IgD-negative memory B cell (primary cell): ENCODE measurements around the gene IGF1R. TPM values are rescaled to one million over a fixed set of nuclear protein-coding genes. Genes with fewer than 3 reads are reported as not detected.

Experiments
- H3K27ac Mint-ChIP-seq, 3 donors: one replicate each; pipeline ENCODE4 v1.8.0; 2020 to 2022; ENCODE audit warnings: mild to moderate bottlenecking in 3 of 3, mixed read lengths in 3 of 3, moderate library complexity in 1 of 3
- H3K27me3 Mint-ChIP-seq: one replicate; pipeline ENCODE4 v1.8.0; 2021; ENCODE audit warnings: mixed read lengths
- H3K36me3 Mint-ChIP-seq: one replicate; pipeline ENCODE4 v1.8.0; 2020; ENCODE audit warnings: mild to moderate bottlenecking, mixed read lengths
- H3K4me1 Mint-ChIP-seq, 3 donors: one replicate each; pipeline ENCODE4 v1.8.0; 2020 to 2022; ENCODE audit warnings: mixed read lengths in 3 of 3, mild to moderate bottlenecking in 1 of 3
- H3K4me3 Mint-ChIP-seq, 4 donors: one replicate each; pipeline ENCODE4 v1.8.0; 2020 to 2022; ENCODE audit warnings: mild to moderate bottlenecking in 4 of 4, mixed read lengths in 4 of 4, moderate library complexity in 3 of 4
- H3K9me3 Mint-ChIP-seq, 3 donors: one replicate each; pipeline ENCODE4 v1.8.0; 2020 to 2021; ENCODE audit warnings: mixed read lengths in 3 of 3, mild to moderate bottlenecking in 1 of 3
- polyA plus RNA-seq: library from polyadenylated mRNA; unstranded; fragments of 300-500 nt; fragmentation: Illumina TruSeq; gene quantifications from one replicate; pipeline ENCODE4 v1.2.3, GENCODE V29; 2021

Gene IGF1R
- polyA plus RNA-seq, 1 donor from 2014 or later = 1.8 TPM

DNA sequence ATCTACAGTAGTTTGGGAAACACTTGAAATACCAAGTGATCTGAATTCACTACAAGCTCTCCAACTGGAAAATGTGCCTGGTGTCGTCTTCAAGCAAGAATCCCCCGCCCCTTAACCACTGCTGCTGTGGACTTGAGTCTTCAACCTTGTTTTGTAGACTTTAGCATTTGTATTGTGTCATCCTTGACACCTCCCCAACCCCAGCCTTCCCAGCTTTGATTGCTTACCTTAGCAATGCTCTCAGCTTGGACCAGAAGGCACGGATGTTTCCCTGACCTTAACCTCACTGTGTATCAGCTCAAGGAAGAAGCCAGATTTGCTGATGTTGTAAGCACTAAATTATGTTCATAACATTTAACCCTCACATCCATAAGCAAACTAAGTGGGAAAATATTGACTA is 146.4 kb downstream of the IGF1R start:
- H3K4me1 Mint-ChIP-seq = peaks cover 0 to 18% (median 5%) of the 10 kb centered on the region in 3 donors
- H3K27me3 Mint-ChIP-seq = peaks cover 6% of the 10 kb centered on the region
- H3K9me3 Mint-ChIP-seq = peaks cover 0 to 2% (median 0%) of the 10 kb centered on the region in 3 donors
- no peak overlapping the region for H3K27ac Mint-ChIP-seq
- no peaks in the 10 kb centered on the region for H3K36me3 Mint-ChIP-seq
- H3K4me3 Mint-ChIP-seq = no peak overlapping the region

DNA sequence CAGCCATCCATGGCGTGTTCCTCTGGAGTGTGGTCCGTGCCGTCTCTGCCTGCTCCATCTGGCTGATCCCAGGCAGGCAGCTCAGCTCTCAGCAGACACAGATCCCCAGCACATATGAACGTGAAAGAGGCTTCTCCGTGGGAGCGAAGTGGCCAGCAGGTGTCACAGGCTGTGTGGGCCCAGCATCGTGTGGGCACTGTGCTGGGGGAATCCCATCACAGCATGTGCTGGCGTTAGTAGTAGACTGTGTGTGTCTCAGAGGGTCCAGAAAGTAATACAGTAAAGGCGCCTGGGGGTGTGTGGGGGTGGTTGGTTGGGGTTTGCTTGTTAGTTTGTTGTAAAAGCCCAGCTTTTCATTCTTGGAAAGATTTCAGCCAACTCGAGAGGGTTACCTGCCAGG is 147.6 kb downstream of the IGF1R start:
- Mint-ChIP-seq H3K4me1 (peaks cover 0 to 25% (median 5%) of the 10 kb centered on the region in 3 donors), H3K27ac (no peak overlapping the region), H3K27me3 (peaks cover 4% of the 10 kb centered on the region), H3K4me3 (peak overlapping the region in 1 of 4 donors; percentile 74), H3K9me3 (peaks cover 0 to 2% (median 0%) of the 10 kb centered on the region in 3 donors), H3K36me3 (no peaks in the 10 kb centered on the region)

DNA sequence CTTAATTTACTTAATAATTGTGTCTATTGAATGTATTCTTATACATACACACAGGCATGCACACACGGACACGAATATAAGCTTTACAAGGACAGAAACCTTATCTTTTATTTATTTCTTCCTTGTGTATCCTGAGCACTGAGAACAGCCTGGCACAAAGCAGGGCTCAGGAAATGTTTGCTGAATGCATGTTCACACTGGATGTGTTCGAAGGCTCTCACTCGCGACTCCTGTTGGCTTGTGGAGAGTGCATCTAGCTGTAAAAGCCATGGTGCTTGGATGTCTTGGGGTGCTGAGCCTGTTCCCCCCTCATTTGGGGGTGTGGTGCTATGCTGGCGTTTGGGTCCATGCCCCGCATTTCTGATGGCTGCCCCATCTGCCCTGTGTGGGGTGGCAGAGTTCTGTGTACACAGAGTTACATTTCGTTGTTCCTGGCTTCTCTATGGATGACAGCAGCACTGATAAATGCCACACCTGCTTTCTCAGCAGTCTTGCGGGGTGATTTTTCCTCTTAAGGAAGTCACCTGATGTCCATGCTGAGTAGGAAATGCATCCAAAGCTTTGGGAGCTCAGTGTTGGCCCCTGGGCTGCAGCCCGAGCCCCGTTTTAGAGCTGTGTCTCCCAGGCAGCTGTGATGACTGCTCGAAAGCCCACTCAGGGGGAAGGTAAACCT is 148.5 kb downstream of the IGF1R start:
- Mint-ChIP-seq H3K27ac (peak overlapping the region in 1 of 3 donors; percentile 10), H3K9me3 (peaks cover 0 to 2% (median 0%) of the 10 kb centered on the region in 3 donors), H3K4me1 (peaks cover 0 to 27% (median 5%) of the 10 kb centered on the region in 3 donors), H3K4me3 (no peak overlapping the region), H3K27me3 (peaks cover 4% of the 10 kb centered on the region), H3K36me3 (no peaks in the 10 kb centered on the region)

DNA sequence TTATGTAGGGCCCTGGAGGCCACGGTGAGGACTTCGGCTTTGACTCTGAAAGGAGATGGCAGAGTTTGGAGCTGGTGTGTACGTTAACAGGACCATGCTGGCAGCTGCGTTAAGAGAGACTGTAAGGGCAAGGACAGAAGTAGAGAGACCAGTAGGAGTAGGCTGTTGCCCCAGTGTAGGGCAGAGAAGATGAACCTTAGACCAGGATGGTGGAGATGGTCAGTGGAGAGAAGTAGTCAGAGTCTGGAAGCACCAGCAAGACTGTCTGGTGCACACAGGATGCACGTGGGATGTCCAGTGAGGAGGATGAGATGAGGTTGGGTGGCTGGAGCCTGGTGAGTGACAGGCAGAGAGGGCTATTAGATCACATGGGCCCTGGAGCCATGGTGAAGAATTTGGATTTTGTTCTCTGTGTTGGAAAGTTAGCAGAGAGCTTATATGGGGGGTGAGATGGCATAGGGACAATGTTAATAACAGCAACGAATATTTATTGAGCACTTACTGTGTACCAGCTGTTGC is 150.1 kb downstream of the IGF1R start:
- Mint-ChIP-seq H3K27ac (no peak overlapping the region), H3K4me3 (no peak overlapping the region), H3K27me3 (peaks cover 2% of the 10 kb centered on the region), H3K36me3 (no peaks in the 10 kb centered on the region), H3K4me1 (peaks cover 0 to 26% (median 5%) of the 10 kb centered on the region in 3 donors), H3K9me3 (peaks cover 0 to 2% (median 0%) of the 10 kb centered on the region in 3 donors)

DNA sequence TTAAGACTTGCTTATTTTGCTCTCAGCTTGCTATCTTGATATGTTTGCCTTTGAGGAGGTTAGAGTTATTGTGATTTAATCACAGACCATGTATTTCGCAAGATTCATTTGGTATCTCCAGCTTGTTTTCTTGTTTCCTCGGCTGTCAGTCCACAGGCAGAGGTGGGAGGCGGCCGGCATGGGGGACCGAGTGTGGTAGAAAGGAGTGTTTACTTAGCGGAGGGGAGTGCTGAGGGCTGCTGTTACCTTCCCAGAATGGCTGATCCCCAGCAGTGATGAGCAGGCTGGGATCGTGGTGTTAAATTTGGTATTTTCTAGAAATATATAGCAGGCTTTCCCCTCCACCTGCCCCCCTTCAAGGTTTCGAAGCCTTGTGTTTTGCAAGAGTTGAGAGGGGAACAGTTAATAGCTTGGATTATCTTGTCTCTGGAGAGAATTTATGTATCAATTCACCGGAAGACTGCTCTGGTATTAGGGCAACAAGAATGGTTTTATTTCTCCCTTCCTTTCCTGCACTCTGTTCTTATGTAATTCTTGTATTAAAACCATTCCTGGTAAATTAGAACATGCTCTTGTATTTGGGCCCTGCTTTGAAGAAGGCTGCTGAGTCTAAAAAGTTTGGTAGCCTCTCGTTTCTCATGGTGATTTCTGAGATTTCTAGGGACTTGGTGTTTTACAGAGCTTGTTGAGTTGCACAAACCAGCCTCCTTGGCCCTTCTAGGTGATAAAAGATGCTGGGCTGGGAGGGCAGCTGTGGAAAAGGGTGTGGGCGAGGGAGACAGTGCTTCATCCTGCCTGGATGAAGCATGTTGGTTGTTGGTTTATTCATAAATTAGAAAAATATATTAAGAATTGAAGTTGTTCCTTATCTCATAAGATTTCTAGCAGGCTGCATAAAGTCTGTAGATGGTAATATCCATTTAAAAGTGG is 151.4 kb downstream of the IGF1R start:
- peaks cover 2% of the 10 kb centered on the region for H3K27me3 Mint-ChIP-seq
- no peaks in the 10 kb centered on the region for H3K36me3 Mint-ChIP-seq
- H3K4me1 Mint-ChIP-seq = peaks cover 0 to 23% (median 5%) of the 10 kb centered on the region in 3 donors
- H3K9me3 Mint-ChIP-seq = peaks cover 0 to 3% (median 0%) of the 10 kb centered on the region in 3 donors
- H3K27ac Mint-ChIP-seq = no peak overlapping the region
- no peak overlapping the region for H3K4me3 Mint-ChIP-seq

DNA sequence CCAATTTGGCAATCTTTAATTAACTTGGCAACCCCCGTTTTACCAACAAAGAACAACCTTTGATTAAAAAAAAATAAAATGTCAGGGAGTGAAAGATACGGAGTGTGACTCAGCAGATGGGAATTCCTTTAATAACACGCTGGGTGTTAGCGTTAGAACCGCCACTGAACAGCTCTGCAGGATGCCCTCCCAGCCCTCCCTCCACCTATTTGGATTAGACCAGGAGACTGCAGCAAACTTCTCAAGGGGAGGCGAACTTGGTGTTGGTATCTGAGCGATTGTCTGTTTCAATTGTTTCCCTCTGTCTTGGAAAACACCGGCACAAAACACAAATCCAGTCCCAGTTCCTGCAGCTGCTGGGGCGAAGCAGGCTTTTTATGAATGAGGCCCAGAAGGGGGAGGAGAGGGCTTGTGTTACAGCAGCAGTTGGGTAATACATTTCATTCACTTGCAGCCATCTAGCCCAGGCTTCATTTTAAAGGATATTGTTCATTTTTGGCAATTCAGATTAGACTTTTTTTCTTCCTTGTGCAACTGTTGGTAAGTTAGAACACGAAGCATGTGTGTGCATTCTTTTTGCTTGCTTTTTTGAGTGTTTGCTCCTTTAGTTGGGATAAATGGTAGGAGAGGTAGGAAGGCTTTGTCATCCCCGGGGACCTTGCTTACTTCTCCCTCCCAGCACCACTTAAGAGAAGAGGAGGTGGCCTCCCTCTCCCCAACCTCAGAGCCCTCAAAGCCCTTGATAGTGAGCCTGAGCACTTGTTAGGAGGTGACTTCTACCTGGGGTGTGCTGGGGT is 152.3 kb downstream of the IGF1R start:
- Mint-ChIP-seq H3K27ac (peak overlapping the region in 1 of 3 donors; percentile 67), H3K27me3 (peaks cover 2% of the 10 kb centered on the region), H3K9me3 (peaks cover 0 to 3% (median 0%) of the 10 kb centered on the region in 3 donors), H3K36me3 (no peaks in the 10 kb centered on the region), H3K4me1 (peaks cover 0 to 21% (median 5%) of the 10 kb centered on the region in 3 donors), H3K4me3 (no peak overlapping the region)

DNA sequence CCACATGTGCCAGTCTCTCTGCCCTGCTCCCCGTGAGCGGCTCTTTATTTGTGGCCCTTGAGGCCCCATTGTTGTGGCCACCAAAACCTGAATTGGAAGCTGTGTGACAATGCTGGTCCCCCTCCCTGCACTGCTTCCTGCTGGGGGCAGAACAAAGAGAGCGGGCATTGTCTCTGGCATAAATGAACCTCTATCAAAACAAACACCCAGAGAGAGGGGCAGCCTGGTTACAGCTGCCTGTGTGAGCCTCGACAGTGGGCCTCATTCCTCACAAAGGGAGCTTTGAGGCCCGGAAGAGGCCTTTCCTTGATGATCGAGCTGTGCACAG is 152.9 kb downstream of the IGF1R start:
- Mint-ChIP-seq H3K4me3 (peak overlapping the region in 1 of 4 donors; percentile 39), H3K27ac (peak overlapping the region in 1 of 3 donors; percentile 67), H3K9me3 (peaks cover 0 to 2% (median 0%) of the 10 kb centered on the region in 3 donors), H3K36me3 (no peaks in the 10 kb centered on the region), H3K4me1 (peaks cover 0 to 21% (median 5%) of the 10 kb centered on the region in 3 donors), H3K27me3 (peaks cover 2% of the 10 kb centered on the region)

DNA sequence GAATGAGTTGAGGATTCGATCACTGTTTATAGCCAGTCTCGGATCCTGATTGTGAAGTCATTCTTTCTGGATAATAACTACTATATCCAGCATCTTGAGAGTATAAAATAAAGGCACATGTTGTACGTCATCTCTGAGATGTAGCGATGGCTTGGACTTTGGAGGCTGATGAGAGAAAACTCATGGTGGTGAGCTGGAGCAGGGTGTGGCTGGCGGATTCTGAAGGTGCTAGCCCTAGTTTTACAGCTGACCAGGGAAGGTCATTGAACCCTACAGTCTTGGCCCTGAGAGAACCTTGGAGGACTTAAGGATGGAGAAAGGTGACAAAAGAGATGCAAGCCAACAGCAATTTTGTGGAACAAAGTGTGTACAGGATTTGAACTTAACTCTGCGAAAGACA is 153.8 kb downstream of the IGF1R start:
- no peak overlapping the region for H3K4me3 Mint-ChIP-seq
- H3K27ac Mint-ChIP-seq = no peak overlapping the region
- no peaks in the 10 kb centered on the region for H3K36me3 Mint-ChIP-seq
- peaks cover 2% of the 10 kb centered on the region for H3K27me3 Mint-ChIP-seq
- peaks cover 0 to 2% (median 0%) of the 10 kb centered on the region in 3 donors for H3K9me3 Mint-ChIP-seq
- H3K4me1 Mint-ChIP-seq = peaks cover 0 to 20% (median 5%) of the 10 kb centered on the region in 3 donors

DNA sequence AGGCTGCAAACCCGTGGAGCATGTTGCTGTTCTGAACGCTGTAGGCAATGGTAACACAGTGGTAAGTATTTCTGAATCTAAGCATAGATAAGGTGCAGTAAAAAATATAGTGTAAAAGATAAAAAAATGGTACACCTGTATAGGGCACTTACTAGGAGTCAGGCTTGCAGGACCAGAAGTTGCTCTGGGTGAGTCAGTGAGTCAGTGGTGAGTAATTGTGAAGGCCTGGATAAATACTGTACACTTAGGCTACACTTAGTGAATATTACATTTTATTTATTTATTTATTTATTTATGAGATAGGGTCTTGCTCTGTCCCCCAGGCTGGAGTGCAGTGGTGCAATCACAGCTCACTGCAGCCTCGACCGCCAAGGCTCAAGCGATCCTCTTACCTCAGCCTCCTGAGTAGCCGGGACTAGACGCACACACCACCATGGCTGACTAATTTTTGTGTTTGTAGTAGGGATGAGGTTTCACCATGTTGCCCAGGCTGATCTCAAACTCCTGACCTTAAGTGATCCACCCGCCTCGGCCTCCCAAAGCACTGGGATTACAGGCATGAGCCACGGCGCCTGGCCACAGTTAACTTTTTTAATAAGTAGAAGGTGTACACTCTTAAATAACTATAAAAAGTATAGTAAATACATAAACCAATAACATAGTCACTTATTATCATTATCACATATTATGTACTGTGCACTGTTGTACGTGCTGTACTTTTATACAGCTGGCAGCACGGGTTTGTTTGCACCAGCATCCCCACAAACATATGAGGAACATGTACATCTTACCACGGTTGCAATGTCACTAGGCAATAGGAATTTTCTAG is 155.1 kb downstream of the IGF1R start:
- H3K4me1 Mint-ChIP-seq = peaks cover 0 to 14% (median 3%) of the 10 kb centered on the region in 3 donors

DNA sequence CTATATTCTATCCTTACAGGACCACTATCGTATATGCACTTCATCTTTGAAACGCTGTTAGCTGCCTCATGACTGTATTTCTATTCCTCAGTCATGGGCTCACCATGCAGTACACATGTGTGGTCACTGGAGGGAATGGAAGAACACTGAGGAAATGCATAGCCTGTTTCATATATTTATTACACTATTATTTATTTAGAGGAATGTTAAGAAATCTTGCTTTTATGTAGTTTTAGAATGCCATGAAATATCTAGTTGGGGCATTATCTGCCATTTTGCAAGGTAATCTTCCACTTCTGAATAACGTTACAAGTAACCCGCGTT is 155.7 kb downstream of the IGF1R start:
- Mint-ChIP-seq H3K9me3 (peaks cover 0 to 2% (median 0%) of the 10 kb centered on the region in 3 donors), H3K27me3 (peaks cover 2% of the 10 kb centered on the region), H3K4me3 (no peak overlapping the region), H3K4me1 (peaks cover 0 to 13% (median 3%) of the 10 kb centered on the region in 3 donors), H3K27ac (no peak overlapping the region), H3K36me3 (no peaks in the 10 kb centered on the region)

More for the DNA sequence above, 155.1 kb downstream of the IGF1R start:
- peaks cover 0 to 2% (median 0%) of the 10 kb centered on the region in 3 donors for H3K9me3 Mint-ChIP-seq
- no peak overlapping the region for H3K27ac Mint-ChIP-seq
- H3K4me3 Mint-ChIP-seq = no peak overlapping the region
- peaks cover 2% of the 10 kb centered on the region for H3K27me3 Mint-ChIP-seq
- no peaks in the 10 kb centered on the region for H3K36me3 Mint-ChIP-seq

DNA sequence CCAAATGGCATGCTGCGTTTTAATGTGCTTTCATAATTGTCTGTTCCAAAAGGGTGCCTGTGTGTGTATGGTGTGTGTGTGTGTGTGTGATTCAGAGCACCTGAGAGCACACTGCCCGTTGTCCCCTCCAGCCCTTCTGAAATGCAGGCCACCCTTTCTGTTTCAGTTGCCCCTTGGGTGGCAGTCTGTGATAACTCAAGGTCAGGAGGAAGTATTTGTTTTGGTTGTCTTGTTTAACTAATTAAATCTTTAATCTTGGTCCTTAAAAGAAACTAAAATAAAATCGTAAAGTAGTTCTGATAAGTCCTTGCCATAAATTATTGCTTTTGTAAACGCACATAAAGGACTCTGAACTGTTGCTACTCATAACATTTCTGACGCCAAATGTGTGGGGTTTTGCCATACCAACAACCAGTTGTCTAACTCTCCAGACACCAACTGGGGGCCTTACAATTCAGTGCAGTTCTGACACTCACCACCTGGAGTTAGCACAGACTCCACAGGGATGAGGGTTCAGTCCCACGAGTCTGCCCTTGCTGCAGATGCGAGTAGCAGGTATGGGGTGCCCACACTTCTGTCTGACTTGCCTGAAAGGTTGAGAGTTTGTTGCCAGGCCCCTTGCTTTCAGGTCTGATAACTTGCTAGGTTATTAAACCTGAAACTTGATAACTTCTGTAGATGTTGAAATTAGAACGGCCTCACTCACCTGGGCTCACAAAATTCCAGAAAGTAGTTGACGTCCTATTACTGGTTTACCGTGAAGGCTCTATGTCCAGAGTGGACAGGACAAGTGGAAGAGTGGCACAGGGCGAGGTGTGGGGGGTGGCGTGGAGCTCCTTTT is 157.3 kb downstream of the IGF1R start:
- Mint-ChIP-seq H3K27me3 (no peaks in the 10 kb centered on the region), H3K9me3 (peaks cover 0 to 2% (median 0%) of the 10 kb centered on the region in 3 donors), H3K36me3 (no peaks in the 10 kb centered on the region), H3K4me3 (no peak overlapping the region), H3K4me1 (peaks cover 0 to 5% (median 3%) of the 10 kb centered on the region in 3 donors), H3K27ac (no peak overlapping the region)

DNA sequence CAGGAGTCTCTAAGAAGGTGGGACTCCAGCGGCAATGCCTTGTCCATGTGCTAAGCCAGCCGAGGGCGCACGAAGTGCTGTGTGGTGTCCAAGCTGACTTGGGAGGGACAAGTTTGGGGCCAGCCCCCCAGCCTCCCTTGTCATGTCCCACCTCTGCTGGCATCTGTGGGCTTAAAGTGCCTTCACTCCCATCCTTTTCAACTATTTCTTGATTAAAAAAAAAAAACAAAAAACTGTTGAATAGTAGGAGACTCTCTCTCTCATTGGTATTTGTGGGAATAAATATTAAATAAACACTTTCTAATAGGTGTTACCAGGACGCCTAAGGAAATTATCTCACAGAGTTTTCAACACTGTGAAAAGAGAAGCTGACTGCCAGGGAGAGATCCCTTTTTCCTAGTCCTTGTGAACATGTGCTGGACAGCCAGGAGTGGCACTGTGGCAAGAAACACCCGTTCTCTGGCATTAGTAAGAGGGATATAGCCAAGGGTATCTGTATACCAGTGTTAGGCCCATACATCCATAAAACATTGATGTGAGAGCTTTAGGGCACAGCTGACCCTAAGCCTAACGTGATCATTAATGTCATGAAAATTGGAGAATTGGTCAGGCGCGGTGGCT is 158.0 kb downstream of the IGF1R start:
- Mint-ChIP-seq H3K4me1 (peaks cover 0 to 3% (median 0%) of the 10 kb centered on the region in 3 donors), H3K9me3 (peaks cover 0 to 2% (median 0%) of the 10 kb centered on the region in 3 donors), H3K4me3 (no peak overlapping the region), H3K27ac (no peak overlapping the region), H3K36me3 (no peaks in the 10 kb centered on the region), H3K27me3 (no peaks in the 10 kb centered on the region)

DNA sequence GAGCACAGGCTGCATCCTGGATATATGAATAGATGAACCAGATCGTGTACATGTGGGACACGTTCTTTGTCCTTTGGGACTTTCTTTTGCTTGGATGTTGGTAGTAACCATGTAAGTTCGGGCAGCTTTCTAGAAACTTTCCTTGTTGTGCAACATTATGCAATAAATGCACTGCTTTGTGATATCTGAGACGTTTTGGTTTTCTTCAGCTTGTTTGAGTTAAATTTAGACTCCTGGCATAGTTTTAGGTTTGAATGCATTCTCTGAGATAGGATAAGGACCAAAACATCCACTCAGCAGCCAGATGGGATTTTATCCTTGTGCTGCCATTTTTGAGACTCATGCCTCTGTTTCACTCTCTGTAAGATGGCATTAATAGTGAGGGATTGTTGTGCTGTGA is 158.9 kb downstream of the IGF1R start:
- peaks cover 0 to 3% (median 0%) of the 10 kb centered on the region in 3 donors for H3K4me1 Mint-ChIP-seq
- H3K36me3 Mint-ChIP-seq = no peaks in the 10 kb centered on the region
- peaks cover 0 to 2% (median 0%) of the 10 kb centered on the region in 3 donors for H3K9me3 Mint-ChIP-seq
- no peaks in the 10 kb centered on the region for H3K27me3 Mint-ChIP-seq
- no peak overlapping the region for H3K27ac Mint-ChIP-seq
- H3K4me3 Mint-ChIP-seq = no peak overlapping the region
